Measurements from ENCODE around the gene CDO1. TPM values are rescaled to one million over a fixed set of nuclear protein-coding genes. Genes with fewer than 3 reads are reported as not detected.

The CDO1 gene
- total and polyA plus RNA-seq, 2 of the 8 experiments (the other 6 are each of a cell fraction or from before 2014, with no cell fraction given) = 26.1 to 29.5 TPM

DNA sequence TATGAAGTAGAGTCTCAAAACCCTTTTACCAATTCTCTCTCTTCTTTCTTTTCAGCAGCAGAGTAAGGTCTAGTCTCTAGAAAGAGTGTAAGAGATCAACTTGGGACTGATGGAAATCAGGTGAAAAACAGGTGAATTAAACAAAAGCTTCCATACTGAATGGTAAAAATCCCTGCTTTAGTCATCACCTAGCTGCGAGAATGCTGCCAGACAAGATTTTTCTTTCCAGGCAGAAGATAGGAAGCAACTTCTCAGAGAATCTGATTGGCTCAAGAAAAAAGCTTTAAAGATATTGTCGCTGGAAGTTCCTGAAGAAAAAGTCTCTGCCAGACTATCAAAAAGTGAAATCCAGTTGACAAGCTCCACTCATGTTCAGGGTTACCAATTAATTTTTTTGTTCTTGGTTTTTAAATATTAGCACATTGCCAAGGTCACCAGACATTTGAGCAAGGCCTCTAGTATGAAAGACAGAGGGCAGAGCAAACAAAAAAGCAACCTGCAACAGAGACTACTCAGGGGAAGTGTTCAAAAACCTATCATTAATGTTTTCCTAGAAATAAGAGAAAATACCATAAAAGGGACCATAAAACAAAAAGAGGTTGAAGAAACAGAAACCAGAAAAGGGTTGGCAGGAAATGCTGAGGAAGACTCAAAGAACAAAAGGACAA is 9.3 kb downstream of the CDO1 start:
- Histone ChIP-seq H3K9me3 (ENCODE audit: insufficient read depth in 2 of 2, low read depth in 1 of 2, low read length in 1 of 2) (no peaks in the 10 kb centered on the region), H3K4me2 (ENCODE audit: insufficient read depth in 1 of 2, low read depth in 2 of 2, low read length in 2 of 2) (no peak overlapping the region), H3K36me3 (ENCODE audit: control insufficient read depth in 2 of 4, insufficient read depth in 4 of 4, low read length in 3 of 4) (peaks cover 0 to 31% (median 0%) of the 10 kb centered on the region in 4 experiments; a peak in 6 of 8 replicates), H3K27me3 (replicated peaks in 1 of 4; ENCODE audit: control insufficient read depth in 3 of 4, extremely low read depth in 1 of 4, insufficient read depth in 3 of 4, low read length in 3 of 4) (no peaks in the 10 kb centered on the region), H2BK20ac (ENCODE audit: low read length) (no peak overlapping the region), H3K4me3 (ENCODE audit: extremely low read depth in 1 of 4, insufficient read depth in 2 of 4, low read depth in 3 of 4, low read length in 4 of 4) (no peak overlapping the region), H2AK5ac (ENCODE audit: low read depth, low read length) (no peak overlapping the region), H3K14ac (ENCODE audit: insufficient read length) (no peak overlapping the region), H4K8ac (ENCODE audit: extremely low read depth, insufficient read depth, low read length) (no peak overlapping the region), H3K4me1 (replicated peaks in 1 of 4; ENCODE audit: control insufficient read depth in 3 of 4, insufficient read depth in 4 of 4, low read length in 3 of 4) (peaks cover 0 to 3% (median 0%) of the 10 kb centered on the region in 4 experiments; a peak in 2 of 7 replicates), H2BK12ac (ENCODE audit: low read depth, low read length) (no peak overlapping the region), H3K27ac (ENCODE audit: low read depth, low read length) (no peak overlapping the region), H4K5ac (ENCODE audit: insufficient read length, low read depth, low read length) (no peak overlapping the region), H2BK5ac (ENCODE audit: low read depth, low read length) (no peak overlapping the region), H4K20me1 (replicated peaks in 1 of 2; ENCODE audit: control insufficient read depth in 1 of 2, insufficient read depth in 2 of 2, low read length in 2 of 2) (no peaks in the 10 kb centered on the region), H3K4ac (replicated peaks; ENCODE audit: insufficient read length, low read depth, low read length) (no peak overlapping the region), H3K56ac (replicated peaks; ENCODE audit: insufficient read length, low read depth, low read length) (no peak overlapping the region), H3K23me2 (ENCODE audit: low read depth, low read length) (no peaks in the 10 kb centered on the region; the same call in 1 of the 2 replicates), H2AFZ (ENCODE audit: low read length) (no peak overlapping the region), H3K23ac (ENCODE audit: insufficient read length) (no peak overlapping the region), H3K79me1 (ENCODE audit: low read depth, low read length) (no peaks in the 10 kb centered on the region), H2BK120ac (replicated peaks; ENCODE audit: low read depth, low read length) (no peak overlapping the region), H3K9ac (replicated peaks in 1 of 4; ENCODE audit: extremely low read depth in 1 of 4, low read depth in 3 of 4, low read length in 3 of 4) (no peak overlapping the region), H3K79me2 (ENCODE audit: control insufficient read depth in 1 of 2, insufficient read depth in 2 of 2, low read length in 2 of 2) (no peaks in the 10 kb centered on the region), H4K91ac (replicated peaks; ENCODE audit: insufficient read length, low read length) (no peak overlapping the region), H2BK15ac (ENCODE audit: low read length) (no peak overlapping the region), H3K18ac (ENCODE audit: extremely low read depth, low read length) (no peak overlapping the region)
- FAIRE-seq (peak; percentile 32), DNase-seq (ENCODE audit: low read depth in 1 of 2, low spot score in 2 of 2) (no peak)
- ChIA-PET CTCF (ENCODE audit: partially characterized antibody) (interaction anchor here (1.2 to 2.1 kb wide), 3 partner anchors 8 to 172 kb away, joined by 4 to 11 read pairs (median 7); no protein-coding TSS in a partner anchor), POLR2A (ENCODE audit: partially characterized antibody) (interaction anchor here (0.9 kb wide), 1 partner anchor 9 kb away, joined by 4 read pairs; the partner anchor contains the start of gene CDO1)
- TF ChIP-seq SP1 (IDR thresholded peaks at IDR 0.05; ENCODE audit: low read depth, low read length) (0 out of 2 replicates have a peak, but pooled peaks have one; percentile 56), TBP (IDR thresholded peaks at IDR 0.05; ENCODE audit: low read depth, low read length) (no peak)
- 44% methylated on average over 2 of the region's 2 CpGs; no CpG with 5 or more reads in 1 of the 2 experiments for WGBS, 2 experiments (ENCODE audit: extremely low coverage in 1 of 2, insufficient coverage in 1 of 2, insufficient read length in 1 of 2, insufficient replicate concordance in 2 of 2, low coverage in 1 of 2, low lambda C conversion rate in 2 of 2, missing lambda C conversion rate in 1 of 2)
